Measurements from ENCODE around the gene PSD2. TPM values are rescaled to one million over a fixed set of nuclear protein-coding genes. Genes with fewer than 3 reads are reported as not detected.
A peak's percentile ranks its signal among the peaks of the same experiment; 100 is the strongest.

Gene PSD2
- total RNA-seq, 4 donors from 2014 or later: 0.10 TPM; not detected in 3

- Histone ChIP-seq H3K4me3 (no peak overlapping the region), H3K36me3 (peaks cover 0 to 14% of the 10 kb centered on the region in 2 donors), H3K27ac (peak overlapping the region; percentile 23 to 66 (median 41)), H3K4me1 (peaks cover 18 to 19% of the 10 kb centered on the region in 2 donors), H3K27me3 (no peaks in the 10 kb centered on the region), H3K9me3 (no peaks in the 10 kb centered on the region)
- in situ Hi-C loops (cut with MboI; ENCODE audit: low sequenced_read_pairs in 4 of 4): no loop called here
- intact Hi-C loops (cut with DNase I; ENCODE audit: low total_unique reads): loop anchor here (2.0 to 10.0 kb wide), 3 partner anchors 65 to 161 kb away; partner anchors contain the start of gene NRG2
- ATAC-seq (peak; percentile 82 to 92), DNase-seq (peak; percentile 64 to 91)
- TF ChIP-seq, protein P1, sequence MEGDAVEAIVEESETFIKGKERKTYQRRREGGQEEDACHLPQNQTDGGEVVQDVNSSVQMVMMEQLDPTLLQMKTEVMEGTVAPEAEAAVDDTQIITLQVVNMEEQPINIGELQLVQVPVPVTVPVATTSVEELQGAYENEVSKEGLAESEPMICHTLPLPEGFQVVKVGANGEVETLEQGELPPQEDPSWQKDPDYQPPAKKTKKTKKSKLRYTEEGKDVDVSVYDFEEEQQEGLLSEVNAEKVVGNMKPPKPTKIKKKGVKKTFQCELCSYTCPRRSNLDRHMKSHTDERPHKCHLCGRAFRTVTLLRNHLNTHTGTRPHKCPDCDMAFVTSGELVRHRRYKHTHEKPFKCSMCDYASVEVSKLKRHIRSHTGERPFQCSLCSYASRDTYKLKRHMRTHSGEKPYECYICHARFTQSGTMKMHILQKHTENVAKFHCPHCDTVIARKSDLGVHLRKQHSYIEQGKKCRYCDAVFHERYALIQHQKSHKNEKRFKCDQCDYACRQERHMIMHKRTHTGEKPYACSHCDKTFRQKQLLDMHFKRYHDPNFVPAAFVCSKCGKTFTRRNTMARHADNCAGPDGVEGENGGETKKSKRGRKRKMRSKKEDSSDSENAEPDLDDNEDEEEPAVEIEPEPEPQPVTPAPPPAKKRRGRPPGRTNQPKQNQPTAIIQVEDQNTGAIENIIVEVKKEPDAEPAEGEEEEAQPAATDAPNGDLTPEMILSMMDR (IDR thresholded peaks at IDR 0.05 in 4 of 5, conservative IDR thresholded peaks at IDR 0.05 in 1 of 5): no peak
- TF ChIP-seq POLR2A (IDR thresholded peaks at IDR 0.05): no peak
Observed at GRCh38 chr5:139884144-139884543, 88.5 kb downstream of the PSD2 start.

GRCh38 chr5:139884734-139885133, 89.1 kb downstream of the PSD2 start:
- no peaks in the 10 kb centered on the region for H3K27me3 ChIP-seq
- peaks cover 18 to 19% of the 10 kb centered on the region in 2 donors for H3K4me1 ChIP-seq
- intact Hi-C loops (cut with DNase I; ENCODE audit: low total_unique reads): loop anchor here (2.0 to 10.0 kb wide), 3 partner anchors 64 to 160 kb away; partner anchors contain the start of gene NRG2
- H3K9me3 ChIP-seq: no peaks in the 10 kb centered on the region
- in situ Hi-C loops (cut with MboI; ENCODE audit: low sequenced_read_pairs in 4 of 4): no loop called here
- DNase-seq (no peak), ATAC-seq (no peak)
- peak overlapping the region; percentile 23 to 66 (median 41) for H3K27ac ChIP-seq
- TF ChIP-seq, protein P1 (IDR thresholded peaks at IDR 0.05 in 4 of 5, conservative IDR thresholded peaks at IDR 0.05 in 1 of 5): no peak
- TF ChIP-seq POLR2A (IDR thresholded peaks at IDR 0.05): no peak
- no peak overlapping the region for H3K4me3 ChIP-seq
- H3K36me3 ChIP-seq: peaks cover 0 to 14% of the 10 kb centered on the region in 2 donors

GRCh38 chr5:139885172-139885856, 89.7 kb downstream of the PSD2 start:
- Histone ChIP-seq H3K4me3 (no peak overlapping the region), H3K4me1 (peaks cover 18 to 19% of the 10 kb centered on the region in 2 donors), H3K27me3 (no peaks in the 10 kb centered on the region), H3K9me3 (no peaks in the 10 kb centered on the region), H3K36me3 (peaks cover 0 to 14% of the 10 kb centered on the region in 2 donors), H3K27ac (peak overlapping the region in 1 of 4 donors; percentile 31)
- intact Hi-C loops (cut with DNase I; ENCODE audit: low total_unique reads): loop anchor here (2.0 to 10.0 kb wide), 2 partner anchors 63 to 159 kb away; partner anchors contain the start of gene NRG2
- TF ChIP-seq, protein P1 (IDR thresholded peaks at IDR 0.05 in 4 of 5, conservative IDR thresholded peaks at IDR 0.05 in 1 of 5): no peak
- TF ChIP-seq POLR2A (IDR thresholded peaks at IDR 0.05): no peak
- ATAC-seq: no peak
- no peak for DNase-seq
- in situ Hi-C loops (cut with MboI; ENCODE audit: low sequenced_read_pairs in 4 of 4): no loop called here

- peaks cover 0 to 14% of the 10 kb centered on the region in 2 donors for H3K36me3 ChIP-seq
- intact Hi-C loops (cut with DNase I; ENCODE audit: low total_unique reads) (loop anchor here (2.0 to 10.0 kb wide), 2 partner anchors 63 to 159 kb away; partner anchors contain the start of gene NRG2), in situ Hi-C loops (cut with MboI; ENCODE audit: low sequenced_read_pairs in 4 of 4) (no loop called here)
- no peak overlapping the region for H3K4me3 ChIP-seq
- no peak overlapping the region for H3K27ac ChIP-seq
- TF ChIP-seq POLR2A (IDR thresholded peaks at IDR 0.05): no peak
- TF ChIP-seq, protein P1 (IDR thresholded peaks at IDR 0.05 in 4 of 5, conservative IDR thresholded peaks at IDR 0.05 in 1 of 5): no peak
- no peaks in the 10 kb centered on the region for H3K9me3 ChIP-seq
- H3K4me1 ChIP-seq: peaks cover 18 to 19% of the 10 kb centered on the region in 2 donors
- DNase-seq (no peak), ATAC-seq (no peak)
- H3K27me3 ChIP-seq: no peaks in the 10 kb centered on the region
Observed at GRCh38 chr5:139885857-139886208, 90.2 kb downstream of the PSD2 start.

Data from gastrocnemius medialis (tissue), 4 donors.